ENCODE data around the gene HCN4.

- TF ChIP-seq CTCF (IDR thresholded peaks at IDR 0.05; ENCODE audit: poor library complexity) (no peak), EZH2 (IDR thresholded peaks at IDR 0.05; ENCODE audit: borderline replicate concordance) (no peak), EZH2phosphoT487 (IDR thresholded peaks at IDR 0.05; ENCODE audit: low read depth, severe bottlenecking, unreplicated experiment) (no peak)
Measured at GRCh38 chr15:73333001-73333400, 35.8 kb downstream of the HCN4 start.
